NOMO-1 treated with dmso at 0.1 percent for 144 hours (cell line): ENCODE data around the gene RNF144B.
"Not testable (repeated sequence)": the region's sequence is repeated elsewhere in the genome, so short reads cannot be mapped to it uniquely, and the experiment has no call there.

Experiments
- DNase-seq: peaks from one replicate; lab custom pipeline; 2025; ENCODE audit not compliant: unreplicated experiment; lab: John Stamatoyannopoulos, UW

The RNF144B gene

GRCh38 chr6:18406955-18407749 lies 20.0 kb downstream of the RNF144B start:
- no peak for DNase-seq

GRCh38 chr6:18409602-18410001 lies 22.5 kb downstream of the RNF144B start:
- not testable (repeated sequence) for DNase-seq

GRCh38 chr6:18410412-18410811 lies 23.3 kb downstream of the RNF144B start:
- no peak for DNase-seq

- peak; percentile 21 for DNase-seq
Observed at GRCh38 chr6:18412068-18412467, 24.9 kb downstream of the RNF144B start.

- DNase-seq: no peak
Observed at GRCh38 chr6:18412644-18413043, 25.5 kb downstream of the RNF144B start.

- DNase-seq: no peak
Observed at GRCh38 chr6:18413381-18413780, 26.2 kb downstream of the RNF144B start.

GRCh38 chr6:18414116-18414515 lies 27.0 kb downstream of the RNF144B start:
- DNase-seq: no peak

GRCh38 chr6:18415207-18415606 lies 28.1 kb downstream of the RNF144B start:
- no peak for DNase-seq

- no peak for DNase-seq
Observed at GRCh38 chr6:18415671-18416340, 28.7 kb downstream of the RNF144B start.

GRCh38 chr6:18416341-18416679 lies 29.2 kb downstream of the RNF144B start:
- DNase-seq: no peak

- DNase-seq: no peak
Observed at GRCh38 chr6:18420328-18420727, 33.2 kb downstream of the RNF144B start.

GRCh38 chr6:18422136-18422535 lies 35.0 kb downstream of the RNF144B start:
- DNase-seq: no peak

GRCh38 chr6:18423426-18423825 lies 36.3 kb downstream of the RNF144B start:
- DNase-seq: no peak

- DNase-seq: no peak
Observed at GRCh38 chr6:18424201-18424600, 37.1 kb downstream of the RNF144B start.

GRCh38 chr6:18425218-18425617 lies 38.1 kb downstream of the RNF144B start:
- no peak for DNase-seq

GRCh38 chr6:18427296-18427695 lies 40.1 kb downstream of the RNF144B start:
- no peak for DNase-seq

GRCh38 chr6:18429655-18430297 lies 42.6 kb downstream of the RNF144B start:
- DNase-seq: no peak

GRCh38 chr6:18431581-18431980 lies 44.4 kb downstream of the RNF144B start:
- DNase-seq: no peak

- no peak for DNase-seq
Observed at GRCh38 chr6:18432180-18432579, 45.0 kb downstream of the RNF144B start.

- DNase-seq: no peak
Observed at GRCh38 chr6:18432619-18433018, 45.5 kb downstream of the RNF144B start.

- no peak for DNase-seq
Observed at GRCh38 chr6:18433059-18433458, 45.9 kb downstream of the RNF144B start.

GRCh38 chr6:18436341-18436740 lies 49.2 kb downstream of the RNF144B start:
- DNase-seq: peak; percentile 34
